Thymus (tissue), 11 donors: Measurements from ENCODE around the gene ARID5A. TPM values are rescaled to one million over a fixed set of nuclear protein-coding genes. Genes with fewer than 3 reads are reported as not detected.

Source experiments
- DNase-seq, 9 donors: peaks; one replicate each; pipeline ENCODE4 v3.0.0-alpha.2; 2013; ENCODE audit warnings: low spot score in 9 of 9, low read depth in 6 of 9, missing footprints in 1 of 9
- H3K27ac ChIP-seq, 2 donors: one replicate each; pipeline ENCODE4 v1.5.1; 2013; ENCODE audit warnings: control low read depth in 1 of 2, low read depth in 1 of 2, low read length in 1 of 2, mild to moderate bottlenecking in 1 of 2, moderate library complexity in 1 of 2
- H3K27me3 ChIP-seq, 2 donors: one replicate each; pipeline ENCODE4 v1.5.1; 2013; ENCODE audit warnings: low read length in 1 of 2; ENCODE audit not compliant: control insufficient read depth in 2 of 2, insufficient read depth in 1 of 2
- H3K36me3 ChIP-seq, 2 donors: one replicate each; pipeline ENCODE4 v1.5.1; 2013; ENCODE audit warnings: low read length in 1 of 2, mild to moderate bottlenecking in 1 of 2, moderate library complexity in 1 of 2; ENCODE audit not compliant: control insufficient read depth in 2 of 2, insufficient read depth in 2 of 2
- H3K4me1 ChIP-seq, 2 donors: one replicate each; pipeline ENCODE4 v1.5.1; 2013; ENCODE audit warnings: low read length in 2 of 2; ENCODE audit not compliant: control insufficient read depth in 2 of 2, insufficient read depth in 2 of 2
- H3K4me3 ChIP-seq, 2 donors: one replicate each; pipeline ENCODE4 v1.5.1; 2013; ENCODE audit warnings: low read length in 2 of 2, control low read depth in 1 of 2, mild to moderate bottlenecking in 1 of 2
- H3K9me3 ChIP-seq, 2 donors: one replicate each; pipeline ENCODE4 v1.5.1; 2013; ENCODE audit warnings: low read length in 1 of 2, mild to moderate bottlenecking in 1 of 2; ENCODE audit not compliant: control insufficient read depth in 2 of 2, insufficient read depth in 1 of 2
- WGBS: extraction: QIAGEN DNeasy Blood & Tissue Kit; methylation state at CpG from one replicate; pipeline ENCODE4 v1.1.7; 2013; 5-methylcytosine and 5-hydroxymethylcytosine counted together
- polyA plus RNA-seq: library from polyadenylated mRNA; stranded (reverse); fragments of 200-250 nt; gene quantifications from one replicate; pipeline ENCODE4 v1.2.3, GENCODE V29; 2013
- total RNA-seq: library from RNA; stranded (reverse); fragments of 120-200 nt; gene quantifications from one replicate; pipeline ENCODE4 v1.2.4, GENCODE V29; 2013
- donor health status: healthy.

The ARID5A gene
- total and polyA plus RNA-seq, 2 donors = 18.9 to 57.2 TPM

DNA sequence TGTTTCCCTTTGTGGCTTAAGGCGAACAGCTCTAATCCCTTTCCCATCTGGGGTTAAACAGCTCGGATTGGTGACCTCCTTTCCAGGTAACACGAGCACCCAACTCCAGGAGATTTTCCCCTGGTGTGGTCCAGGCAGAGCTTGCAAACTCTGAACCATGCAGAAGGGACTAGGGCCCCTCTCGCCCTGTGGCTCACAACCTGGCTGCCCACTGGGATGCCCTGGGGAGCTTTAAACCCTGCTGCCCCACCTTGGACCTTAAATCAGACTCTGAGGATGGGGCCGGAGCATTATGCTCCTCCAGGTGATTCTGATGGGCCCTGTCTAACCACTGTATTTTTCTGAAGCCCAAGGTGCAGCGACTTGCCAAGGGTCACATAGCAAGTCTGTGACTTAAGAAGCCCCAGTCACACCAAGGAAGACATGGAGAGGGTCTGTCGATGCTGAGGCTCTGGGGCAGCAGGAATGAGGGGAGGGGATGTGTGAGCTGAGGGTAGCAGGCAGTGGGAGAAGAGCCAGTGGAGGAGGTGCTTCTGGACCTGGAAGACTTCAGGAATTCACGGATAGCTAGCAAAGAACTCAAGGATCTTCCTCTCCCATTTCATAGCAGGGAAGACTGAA lies 5.9 kb downstream of the ARID5A start:
- Histone ChIP-seq H3K9me3 (no peaks in the 10 kb centered on the region), H3K27ac (no peak overlapping the region), H3K4me1 (peaks cover 33 to 37% of the 10 kb centered on the region in 2 donors), H3K36me3 (peaks cover 19 to 36% of the 10 kb centered on the region in 2 donors), H3K4me3 (no peak overlapping the region), H3K27me3 (peaks cover 0 to 2% of the 10 kb centered on the region in 2 donors)
- 99% methylated on average over 8 of the region's 8 CpGs for WGBS
- no peak for DNase-seq

- Histone ChIP-seq H3K4me1 (peaks cover 7 to 11% of the 10 kb centered on the region in 2 donors), H3K27ac (no peak overlapping the region), H3K4me3 (no peak overlapping the region), H3K9me3 (no peaks in the 10 kb centered on the region), H3K36me3 (peaks cover 50 to 61% of the 10 kb centered on the region in 2 donors), H3K27me3 (no peaks in the 10 kb centered on the region)
- DNase-seq = no peak
- 82% methylated on average over 5 of the region's 5 CpGs for WGBS
These were observed 9.8 kb downstream of the ARID5A start for GRCh38 chr2:96546321-96546720.

DNA sequence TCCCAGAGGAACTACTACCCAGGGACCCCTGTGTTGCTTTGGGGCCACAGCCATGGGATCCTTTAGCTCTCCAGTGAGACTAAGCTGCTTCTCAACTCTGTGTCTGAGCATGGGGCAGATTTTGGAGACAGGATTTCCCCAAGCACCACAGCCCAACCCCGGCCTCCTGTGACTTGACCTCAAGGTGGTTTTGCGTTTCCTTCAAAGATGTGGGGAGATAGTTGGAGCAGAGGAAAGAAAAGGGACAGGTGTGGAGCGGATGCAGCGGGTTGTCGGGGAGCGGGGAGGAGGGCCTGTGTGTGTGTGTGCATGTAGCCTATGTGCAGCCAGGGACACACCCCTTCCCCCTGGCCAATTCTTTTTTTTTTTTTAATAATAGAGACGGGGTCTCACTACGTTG lies 10.2 kb downstream of the ARID5A start:
- Histone ChIP-seq H3K27ac (no peak overlapping the region), H3K36me3 (peaks cover 55 to 61% of the 10 kb centered on the region in 2 donors), H3K4me1 (peaks cover 7 to 11% of the 10 kb centered on the region in 2 donors), H3K4me3 (no peak overlapping the region), H3K9me3 (no peaks in the 10 kb centered on the region), H3K27me3 (no peaks in the 10 kb centered on the region)
- 34% methylated on average over 8 of the region's 8 CpGs for WGBS
- DNase-seq = no peak

- Histone ChIP-seq H3K36me3 (peaks cover 59 to 62% of the 10 kb centered on the region in 2 donors), H3K9me3 (no peaks in the 10 kb centered on the region), H3K4me1 (peaks cover 7 to 11% of the 10 kb centered on the region in 2 donors), H3K27ac (no peak overlapping the region), H3K27me3 (no peaks in the 10 kb centered on the region), H3K4me3 (no peak overlapping the region)
- DNase-seq = no peak
- 88% methylated on average over 7 of the region's 7 CpGs for WGBS
These were observed 10.7 kb downstream of the ARID5A start for GRCh38 chr2:96547203-96547641.

DNA sequence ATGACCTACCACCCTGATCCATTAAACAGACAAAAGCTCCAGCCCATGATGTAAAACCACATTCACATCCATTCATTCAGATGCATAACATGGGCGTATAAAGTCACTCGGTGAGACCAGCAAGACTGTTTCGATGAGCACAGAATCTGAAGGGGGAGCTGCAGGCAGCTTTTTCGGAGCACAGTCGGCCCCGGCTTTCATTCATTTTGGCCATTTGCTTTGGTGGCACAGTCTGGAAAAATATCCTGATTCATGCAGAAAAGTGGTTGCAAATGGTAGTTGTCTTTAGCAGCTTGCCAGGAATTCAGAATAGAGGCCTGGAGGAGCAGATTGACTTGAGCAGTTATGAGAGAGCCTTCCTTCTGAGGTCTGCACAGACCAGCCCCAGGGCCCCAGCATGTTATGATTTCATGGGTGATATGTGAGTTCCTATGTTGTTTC lies 11.2 kb downstream of the ARID5A start:
- DNase-seq = no peak
- WGBS = 96% methylated on average over 6 of the region's 6 CpGs
- no peak overlapping the region for H3K4me3 ChIP-seq
- no peaks in the 10 kb centered on the region for H3K27me3 ChIP-seq
- H3K9me3 ChIP-seq = no peaks in the 10 kb centered on the region
- H3K36me3 ChIP-seq = peaks cover 59 to 61% of the 10 kb centered on the region in 2 donors
- H3K4me1 ChIP-seq = peaks cover 7 to 11% of the 10 kb centered on the region in 2 donors
- H3K27ac ChIP-seq = no peak overlapping the region

- peaks cover 7 to 11% of the 10 kb centered on the region in 2 donors for H3K4me1 ChIP-seq
- no peak for DNase-seq
- no peaks in the 10 kb centered on the region for H3K27me3 ChIP-seq
- no peak overlapping the region for H3K27ac ChIP-seq
- WGBS = 97% methylated on average over 24 of the region's 24 CpGs
- H3K36me3 ChIP-seq = peaks cover 55 to 56% of the 10 kb centered on the region in 2 donors
- no peaks in the 10 kb centered on the region for H3K9me3 ChIP-seq
- H3K4me3 ChIP-seq = no peak overlapping the region
These were observed 12.3 kb downstream of the ARID5A start for GRCh38 chr2:96548558-96549465.

GRCh38 chr2:96549466-96549785 lies 12.9 kb downstream of the ARID5A start:
- Histone ChIP-seq H3K36me3 (peaks cover 51 to 56% of the 10 kb centered on the region in 2 donors), H3K27ac (no peak overlapping the region), H3K4me3 (no peak overlapping the region), H3K9me3 (no peaks in the 10 kb centered on the region), H3K4me1 (peaks cover 7 to 15% of the 10 kb centered on the region in 2 donors), H3K27me3 (no peaks in the 10 kb centered on the region)
- WGBS = 97% methylated on average over 4 of the region's 4 CpGs
- DNase-seq = no peak

- no peak overlapping the region for H3K27ac ChIP-seq
- H3K4me3 ChIP-seq = no peak overlapping the region
- DNase-seq = no peak
- peaks cover 7 to 18% of the 10 kb centered on the region in 2 donors for H3K4me1 ChIP-seq
- WGBS = 95% methylated on average over 61 of the region's 61 CpGs
- no peaks in the 10 kb centered on the region for H3K9me3 ChIP-seq
- no peaks in the 10 kb centered on the region for H3K27me3 ChIP-seq
- peaks cover 50 to 56% of the 10 kb centered on the region in 2 donors for H3K36me3 ChIP-seq
These were observed 13.6 kb downstream of the ARID5A start for GRCh38 chr2:96549967-96550786.
